CD4-positive, CD25-positive, alpha-beta regulatory T cell (primary cell): ENCODE data around the gene SPATA4. TPM values are rescaled to one million over a fixed set of nuclear protein-coding genes. Genes with fewer than 3 reads are reported as not detected.

Experiments used
- ATAC-seq, 2 donors: fragments of 150-1000 bp; cut with Tn5 transposase; one replicate each; pipeline ENCODE4 v1.10.0; 2021; ENCODE audit warnings: low read depth in 2 of 2, moderate number of reproducible peaks in 2 of 2, moderate library complexity in 1 of 2
- DNase-seq, 3 donors: peaks; one replicate each; pipeline versions ENCODE4 v3.0.0 to v3.0.0-alpha.2; 2012 to 2022; ENCODE audit warnings: mixed read lengths in 1 of 3
- H3K27ac ChIP-seq: one replicate; pipeline ENCODE4 v1.7.0; 2013; ENCODE audit warnings: mild to moderate bottlenecking, low read length; ENCODE audit not compliant: insufficient read depth, poor library complexity, severe bottlenecking
- H3K27me3 ChIP-seq: one replicate; pipeline ENCODE4 v1.7.0; 2013; ENCODE audit warnings: low read length; ENCODE audit not compliant: control insufficient read depth, insufficient read depth
- H3K36me3 ChIP-seq: one replicate; pipeline ENCODE4 v1.7.0; 2013; ENCODE audit warnings: mild to moderate bottlenecking, low read length, moderate library complexity; ENCODE audit not compliant: control insufficient read depth, insufficient read depth
- H3K4me1 ChIP-seq: 2 replicates; pipeline ENCODE4 v1.7.0; 2013; ENCODE audit warnings: mild to moderate bottlenecking, low read length; ENCODE audit not compliant: insufficient read depth, control insufficient read depth, poor library complexity, severe bottlenecking
- H3K4me3 ChIP-seq: one replicate; pipeline ENCODE4 v1.7.0; 2013; ENCODE audit warnings: low read depth, mild to moderate bottlenecking, low read length, moderate library complexity
- H3K9me3 ChIP-seq, 2 experiments: 1 replicate in 1 of 2; 2 replicates in 1 of 2; pipeline ENCODE4 v1.7.0; 2013; ENCODE audit warnings: low read length in 2 of 2, mild to moderate bottlenecking in 1 of 2, moderate library complexity in 1 of 2; ENCODE audit not compliant: control insufficient read depth in 2 of 2
- H3K27ac Mint-ChIP-seq, 3 donors: one replicate each; pipeline ENCODE4 v1.8.0; 2020 to 2022; ENCODE audit warnings: mild to moderate bottlenecking in 3 of 3, mixed read lengths in 3 of 3, moderate library complexity in 2 of 3
- H3K27me3 Mint-ChIP-seq: one replicate; pipeline ENCODE4 v1.8.0; 2022; ENCODE audit warnings: mild to moderate bottlenecking, mixed read lengths
- H3K36me3 Mint-ChIP-seq: one replicate; pipeline ENCODE4 v1.8.0; 2020; ENCODE audit warnings: mixed read lengths
- H3K4me1 Mint-ChIP-seq, 4 donors: one replicate each; pipeline ENCODE4 v1.8.0; 2020 to 2022; ENCODE audit warnings: mixed read lengths in 4 of 4, mild to moderate bottlenecking in 1 of 4
- H3K4me3 Mint-ChIP-seq, 4 donors: one replicate each; pipeline ENCODE4 v1.8.0; 2020 to 2022; ENCODE audit warnings: mild to moderate bottlenecking in 4 of 4, mixed read lengths in 4 of 4, moderate library complexity in 3 of 4
- H3K9me3 Mint-ChIP-seq, 7 donors: one replicate each; pipeline ENCODE4 v1.8.0; 2020 to 2022; ENCODE audit warnings: mixed read lengths in 7 of 7, mild to moderate bottlenecking in 3 of 7, moderate library complexity in 2 of 7
- polyA plus RNA-seq, 4 donors: library from polyadenylated mRNA; unstranded; fragments of 300-500 nt; fragmentation: Illumina TruSeq; gene quantifications; one replicate each; pipeline ENCODE4 v1.2.3, GENCODE V29; 2021
- total RNA-seq: library from RNA; stranded (reverse); gene quantifications from one replicate; pipeline ENCODE4 v1.2.3, GENCODE V29; 2022

The SPATA4 gene
- total RNA-seq (not detected), polyA plus RNA-seq (not detected)

DNA sequence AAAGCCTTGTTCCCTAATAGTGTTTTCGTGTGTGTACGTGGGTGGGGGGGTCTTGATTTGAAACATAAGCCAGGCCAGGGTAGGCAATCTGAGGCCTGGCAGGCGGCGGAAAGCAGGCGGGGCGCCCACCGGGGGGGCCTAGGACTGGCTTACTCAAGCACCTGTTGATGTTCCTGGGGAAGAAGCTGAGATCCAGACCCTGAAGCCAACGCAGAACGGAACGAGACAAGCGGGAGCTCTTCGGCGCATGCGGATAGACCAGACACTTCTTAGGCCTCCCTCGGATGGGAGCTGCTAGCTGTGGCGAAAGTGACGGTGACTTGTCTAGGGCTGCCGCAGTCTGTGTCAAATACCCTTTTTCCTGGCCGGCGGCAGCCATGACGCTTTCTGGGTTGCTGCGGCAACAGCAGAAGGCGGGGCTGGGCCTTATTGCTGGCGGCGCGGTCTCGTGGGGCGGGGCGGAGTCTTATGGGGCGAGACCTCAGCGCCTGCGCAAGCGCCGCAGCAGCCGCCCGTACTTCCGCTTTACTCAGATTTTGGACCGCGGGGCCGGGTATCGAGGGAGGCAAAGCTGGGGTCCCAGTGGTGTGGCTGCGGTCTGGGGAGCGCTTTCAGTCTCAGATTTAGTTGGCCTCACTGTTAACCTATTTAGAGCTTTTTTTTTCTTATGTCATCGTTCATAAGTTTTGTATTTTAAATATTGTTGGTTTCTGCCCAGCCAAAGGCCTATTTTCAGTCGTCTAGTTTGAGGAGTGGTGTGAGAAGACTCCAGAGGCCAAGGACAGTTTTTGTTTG is at the start of gene SPATA4:
SPATA4 (minus strand) TSS at position 402 of the 795 bp plus-strand sequence; CDS start at position 379, 23 bp downstream.
- Histone ChIP-seq H3K4me3 (peak within 1 kb of the TSS; percentile 78), H3K4me1 (peaks cover 10% of the 10 kb centered on the region), H3K36me3 (no peaks in the 10 kb centered on the region), H3K27me3 (peaks cover 24% of the 10 kb centered on the region), H3K27ac (peak within 1 kb of the TSS; percentile 49), H3K9me3 (no peaks in the 10 kb centered on the region)
- Mint-ChIP-seq H3K9me3 (no peaks in the 10 kb centered on the region), H3K27ac (peak within 1 kb of the TSS; percentile 90 to 93 (median 91)), H3K4me3 (peak within 1 kb of the TSS; percentile 62 to 94 (median 90)), H3K4me1 (peaks cover 0 to 12% (median 7%) of the 10 kb centered on the region in 4 donors), H3K36me3 (no peaks in the 10 kb centered on the region), H3K27me3 (peaks cover 40% of the 10 kb centered on the region)
- peak; percentile 88 to 95 (median 91) for DNase-seq
- peak; percentile 94 to 95 for ATAC-seq

DNA sequence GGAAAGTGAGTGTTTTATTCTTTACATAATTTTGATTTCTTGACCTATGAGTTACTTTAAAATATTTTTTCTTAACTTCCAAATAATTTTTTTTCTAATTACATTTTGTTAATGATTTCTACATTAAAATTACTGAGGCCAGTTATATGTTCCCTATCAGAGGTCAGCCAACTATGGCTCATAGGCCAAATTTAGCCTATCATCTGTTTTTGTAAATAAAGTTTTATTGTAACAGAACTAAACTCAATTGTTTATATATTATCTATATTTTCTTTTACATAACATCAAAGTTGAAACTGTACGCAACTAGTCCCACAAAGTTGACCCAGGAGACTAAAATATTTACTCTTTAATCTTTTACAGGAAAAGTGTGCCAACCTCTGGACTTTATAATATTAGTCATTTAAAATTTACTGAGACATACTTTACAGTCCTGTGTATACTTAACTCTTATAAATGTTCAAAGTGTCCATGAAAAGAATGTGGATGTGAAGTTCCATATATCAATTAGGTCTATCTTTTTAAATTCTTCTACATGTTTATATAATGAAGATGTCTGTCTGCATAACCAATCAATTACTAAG is 47.5 kb upstream of the SPATA4 start:
- Histone ChIP-seq H3K27ac (no peak overlapping the region), H3K36me3 (no peaks in the 10 kb centered on the region), H3K4me1 (no peaks in the 10 kb centered on the region), H3K9me3 (no peaks in the 10 kb centered on the region), H3K27me3 (no peaks in the 10 kb centered on the region), H3K4me3 (no peak overlapping the region)
- H3K27me3 Mint-ChIP-seq: no peaks in the 10 kb centered on the region
- H3K27ac Mint-ChIP-seq: no peak overlapping the region
- no peak overlapping the region for H3K4me3 Mint-ChIP-seq
- DNase-seq (no peak), ATAC-seq (no peak)
- H3K9me3 Mint-ChIP-seq: no peaks in the 10 kb centered on the region
- no peaks in the 10 kb centered on the region for H3K4me1 Mint-ChIP-seq
- H3K36me3 Mint-ChIP-seq: no peaks in the 10 kb centered on the region

DNA sequence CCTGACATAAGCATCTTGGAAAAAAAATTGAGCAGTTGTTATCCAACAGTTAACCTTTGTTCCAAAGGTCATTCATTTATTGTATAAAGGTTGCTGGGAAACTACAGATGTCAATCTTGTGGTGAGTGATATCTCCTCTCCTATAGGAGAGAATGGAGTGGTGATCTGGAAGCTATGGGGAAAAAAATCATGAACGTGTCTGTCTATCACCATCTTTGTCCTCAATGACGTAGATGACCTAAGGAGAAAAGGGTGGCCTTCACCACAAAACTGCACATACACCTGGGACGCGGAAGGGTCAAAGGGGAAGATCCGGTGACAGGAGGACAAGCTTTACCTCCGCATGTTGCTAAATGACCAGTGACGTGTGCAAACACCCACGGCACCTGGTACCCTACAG is 46.3 kb upstream of the SPATA4 start:
- Histone ChIP-seq H3K9me3 (no peaks in the 10 kb centered on the region), H3K27me3 (no peaks in the 10 kb centered on the region), H3K27ac (no peak overlapping the region), H3K36me3 (no peaks in the 10 kb centered on the region), H3K4me1 (no peaks in the 10 kb centered on the region), H3K4me3 (no peak overlapping the region)
- no peaks in the 10 kb centered on the region for H3K36me3 Mint-ChIP-seq
- no peaks in the 10 kb centered on the region for H3K9me3 Mint-ChIP-seq
- no peak overlapping the region for H3K4me3 Mint-ChIP-seq
- no peaks in the 10 kb centered on the region for H3K4me1 Mint-ChIP-seq
- ATAC-seq (no peak), DNase-seq (no peak)
- no peak overlapping the region for H3K27ac Mint-ChIP-seq
- H3K27me3 Mint-ChIP-seq: no peaks in the 10 kb centered on the region

DNA sequence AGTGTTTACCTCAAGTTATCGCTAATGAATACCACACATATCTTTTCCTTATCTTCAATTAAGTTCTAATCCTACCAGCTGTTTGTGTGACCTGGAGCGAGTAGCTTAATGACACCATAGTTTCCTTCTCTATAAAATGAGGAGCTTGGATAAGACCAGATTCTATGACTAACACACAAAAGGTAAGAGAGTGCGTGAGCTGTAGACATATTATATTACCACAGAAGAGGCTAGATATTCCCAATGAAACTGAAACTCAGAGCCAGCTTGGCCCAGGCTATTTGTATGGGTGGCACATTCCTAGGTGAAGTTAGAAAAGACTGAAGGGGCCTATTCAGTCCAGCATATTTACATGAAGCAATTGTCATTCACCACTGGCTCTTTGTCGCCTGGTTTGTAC is 43.4 kb upstream of the SPATA4 start:
- Histone ChIP-seq H3K27ac (no peak overlapping the region), H3K36me3 (no peaks in the 10 kb centered on the region), H3K27me3 (no peaks in the 10 kb centered on the region), H3K4me3 (no peak overlapping the region), H3K9me3 (no peaks in the 10 kb centered on the region), H3K4me1 (no peaks in the 10 kb centered on the region)
- DNase-seq (no peak), ATAC-seq (no peak)
- no peaks in the 10 kb centered on the region for H3K4me1 Mint-ChIP-seq
- H3K4me3 Mint-ChIP-seq: no peak overlapping the region
- H3K9me3 Mint-ChIP-seq: no peaks in the 10 kb centered on the region
- H3K27ac Mint-ChIP-seq: no peak overlapping the region
- H3K27me3 Mint-ChIP-seq: no peaks in the 10 kb centered on the region
- H3K36me3 Mint-ChIP-seq: no peaks in the 10 kb centered on the region

DNA sequence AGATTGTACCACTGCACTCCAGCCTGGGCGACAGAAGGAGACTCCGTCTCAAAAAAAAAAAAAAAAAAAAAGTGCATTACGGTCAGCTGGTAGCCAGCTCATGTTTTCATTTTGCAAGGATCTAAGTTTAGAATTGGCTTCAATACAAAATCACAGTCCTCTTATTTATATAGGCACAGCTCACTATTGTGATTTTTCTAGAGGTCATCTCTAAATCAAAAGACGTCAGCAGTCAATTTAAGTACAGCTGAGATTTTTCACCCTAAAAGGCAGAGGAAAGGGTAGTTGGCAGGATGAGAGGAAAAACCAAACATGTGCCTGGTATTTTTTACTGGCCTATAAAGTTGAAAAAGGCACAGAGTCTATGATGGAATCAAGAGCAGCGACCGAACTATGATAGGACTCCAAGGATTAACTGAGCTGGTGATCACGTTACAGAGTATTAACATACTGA is 42.8 kb upstream of the SPATA4 start:
- Mint-ChIP-seq H3K27me3 (no peaks in the 10 kb centered on the region), H3K4me1 (no peaks in the 10 kb centered on the region)
- no peak for ATAC-seq

DNA sequence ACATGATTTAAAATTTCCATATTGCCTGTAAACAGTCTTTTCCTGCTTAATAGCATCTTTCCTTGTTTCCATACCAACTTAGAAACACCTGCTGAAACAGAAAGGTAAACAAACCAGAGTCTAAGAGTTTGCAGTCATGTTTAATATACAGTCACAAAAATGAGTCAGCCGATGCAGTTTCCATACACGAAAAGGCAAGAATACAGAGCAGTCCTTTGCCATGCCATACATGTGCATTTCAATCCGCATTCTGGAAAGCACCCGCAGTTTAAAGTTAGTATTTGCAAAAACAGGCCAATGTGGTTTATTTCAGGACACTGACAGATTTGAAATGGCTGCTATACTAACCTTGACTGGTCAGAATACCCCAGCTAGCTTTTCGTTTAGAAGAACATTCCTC is 41.6 kb upstream of the SPATA4 start:
- Mint-ChIP-seq H3K27me3 (no peaks in the 10 kb centered on the region), H3K27ac (no peak overlapping the region), H3K9me3 (no peaks in the 10 kb centered on the region), H3K4me3 (no peak overlapping the region), H3K36me3 (no peaks in the 10 kb centered on the region), H3K4me1 (no peaks in the 10 kb centered on the region)
- no peak overlapping the region for H3K4me3 ChIP-seq
- H3K4me1 ChIP-seq: no peaks in the 10 kb centered on the region
- no peaks in the 10 kb centered on the region for H3K9me3 ChIP-seq
- ATAC-seq: no peak
- no peak overlapping the region for H3K27ac ChIP-seq
- H3K36me3 ChIP-seq: no peaks in the 10 kb centered on the region
- no peaks in the 10 kb centered on the region for H3K27me3 ChIP-seq
- no peak for DNase-seq

More for the DNA sequence above, 42.8 kb upstream of the SPATA4 start:
- Mint-ChIP-seq H3K36me3 (no peaks in the 10 kb centered on the region), H3K4me3 (no peak overlapping the region), H3K27ac (no peak overlapping the region), H3K9me3 (no peaks in the 10 kb centered on the region)
- no peak for DNase-seq
- Histone ChIP-seq H3K27me3 (no peaks in the 10 kb centered on the region), H3K4me3 (no peak overlapping the region), H3K9me3 (no peaks in the 10 kb centered on the region), H3K36me3 (no peaks in the 10 kb centered on the region), H3K27ac (no peak overlapping the region), H3K4me1 (no peaks in the 10 kb centered on the region)

DNA sequence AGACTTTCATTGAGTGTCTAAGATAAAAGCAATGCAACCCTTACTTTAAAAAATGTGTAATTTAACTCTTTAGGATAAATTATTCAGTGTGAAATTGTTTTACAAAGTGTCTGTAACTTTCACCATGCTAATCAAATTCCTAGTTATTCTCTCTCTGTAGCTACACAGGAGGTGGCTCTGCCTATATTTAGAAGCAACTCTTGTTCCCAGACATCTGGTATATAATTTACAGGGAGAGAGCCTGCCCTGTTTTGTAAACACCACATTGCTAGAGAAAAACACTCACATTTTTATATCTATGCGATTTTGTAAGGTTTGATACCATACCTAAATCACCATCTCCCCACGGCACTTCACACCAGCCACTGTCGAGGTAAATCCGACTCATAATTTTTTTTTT is 35.5 kb upstream of the SPATA4 start:
- Mint-ChIP-seq H3K4me1 (no peaks in the 10 kb centered on the region), H3K9me3 (no peaks in the 10 kb centered on the region), H3K27me3 (peaks cover 4% of the 10 kb centered on the region), H3K36me3 (no peaks in the 10 kb centered on the region), H3K27ac (no peak overlapping the region), H3K4me3 (no peak overlapping the region)
- H3K9me3 ChIP-seq: no peaks in the 10 kb centered on the region
- H3K27me3 ChIP-seq: peaks cover 2% of the 10 kb centered on the region
- DNase-seq: no peak
- ATAC-seq: no peak
- H3K36me3 ChIP-seq: no peaks in the 10 kb centered on the region
- H3K4me3 ChIP-seq: no peak overlapping the region
- no peak overlapping the region for H3K27ac ChIP-seq
- H3K4me1 ChIP-seq: no peaks in the 10 kb centered on the region

DNA sequence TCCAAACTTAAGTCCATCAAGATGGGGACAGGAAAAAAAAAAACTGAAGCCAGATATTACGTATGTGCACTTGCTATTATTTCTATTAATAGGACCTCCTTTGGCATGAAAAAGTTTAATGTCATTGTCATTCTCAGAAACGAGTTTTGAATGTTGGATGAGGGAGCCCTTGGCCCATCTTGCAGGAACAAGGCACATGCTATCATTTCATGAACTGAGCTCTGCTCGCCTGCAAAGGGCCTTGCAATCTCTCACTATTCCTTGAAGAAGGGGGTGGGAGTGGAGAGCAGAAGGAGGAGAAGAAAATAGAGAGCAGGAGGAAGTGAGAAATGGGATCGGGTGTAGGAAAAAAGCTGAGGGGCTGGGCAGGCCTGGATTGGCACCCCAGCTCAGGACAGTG is 34.3 kb upstream of the SPATA4 start:
- no peaks in the 10 kb centered on the region for H3K4me1 Mint-ChIP-seq
- no peaks in the 10 kb centered on the region for H3K36me3 Mint-ChIP-seq
- H3K9me3 Mint-ChIP-seq: peaks cover 0 to 1% (median 0%) of the 10 kb centered on the region in 7 donors

More for the DNA sequence above, 34.3 kb upstream of the SPATA4 start:
- Histone ChIP-seq H3K4me3 (no peak overlapping the region), H3K9me3 (no peaks in the 10 kb centered on the region), H3K4me1 (no peaks in the 10 kb centered on the region), H3K27me3 (peaks cover 2% of the 10 kb centered on the region), H3K27ac (no peak overlapping the region), H3K36me3 (no peaks in the 10 kb centered on the region)
- no peak overlapping the region for H3K4me3 Mint-ChIP-seq
- DNase-seq (no peak), ATAC-seq (no peak)
- H3K27me3 Mint-ChIP-seq: peaks cover 4% of the 10 kb centered on the region
- no peak overlapping the region for H3K27ac Mint-ChIP-seq
